ENCODE data around the gene PF4V1. TPM values are rescaled to one million over a fixed set of nuclear protein-coding genes. Genes with fewer than 3 reads are reported as not detected.

Gene PF4V1
- total and polyA plus RNA-seq, 2 donors = not detected

DNA sequence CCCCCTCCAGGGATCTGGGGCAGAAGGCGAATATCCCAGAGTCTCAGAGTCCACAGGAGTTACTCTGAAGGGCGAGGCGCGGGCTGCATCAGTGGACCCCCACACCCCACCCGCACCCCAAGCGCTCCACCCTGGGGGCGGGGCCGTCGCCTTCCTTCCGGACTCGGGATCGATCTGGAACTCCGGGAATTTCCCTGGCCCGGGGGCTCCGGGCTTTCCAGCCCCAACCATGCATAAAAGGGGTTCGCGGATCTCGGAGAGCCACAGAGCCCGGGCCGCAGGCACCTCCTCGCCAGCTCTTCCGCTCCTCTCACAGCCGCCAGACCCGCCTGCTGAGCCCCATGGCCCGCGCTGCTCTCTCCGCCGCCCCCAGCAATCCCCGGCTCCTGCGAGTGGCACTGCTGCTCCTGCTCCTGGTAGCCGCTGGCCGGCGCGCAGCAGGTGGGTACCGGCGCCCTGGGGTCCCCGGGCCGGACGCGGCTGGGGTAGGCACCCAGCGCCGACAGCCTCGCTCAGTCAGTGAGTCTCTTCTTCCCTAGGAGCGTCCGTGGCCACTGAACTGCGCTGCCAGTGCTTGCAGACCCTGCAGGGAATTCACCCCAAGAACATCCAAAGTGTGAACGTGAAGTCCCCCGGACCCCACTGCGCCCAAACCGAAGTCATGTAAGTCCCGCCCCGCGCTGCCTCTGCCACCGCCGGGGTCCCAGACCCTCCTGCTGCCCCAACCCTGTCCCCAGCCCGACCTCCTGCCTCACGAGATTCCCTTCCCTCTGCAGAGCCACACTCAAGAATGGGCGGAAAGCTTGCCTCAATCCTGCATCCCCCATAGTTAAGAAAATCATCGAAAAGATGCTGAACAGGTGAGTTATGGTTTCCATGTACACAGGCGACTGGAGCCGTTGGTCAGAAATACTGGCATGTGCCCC lies 16.3 kb downstream of the PF4V1 start, which contains the start of gene CXCL1:
TSS of gene CXCL1 (plus strand) at position 264 of the 926 bp plus-strand sequence. CDS start at position 342, 78 bp downstream.
- no peak for DNase-seq (ENCODE audit: extremely low spot score)
- peak within 1 kb of the TSS; percentile 46 for H3K4me3 ChIP-seq (ENCODE audit: low read depth, low read length)
- no peak within 1 kb of the TSS for H3K27ac ChIP-seq (ENCODE audit: low read depth)
- WGBS = 9% methylated on average over 61 of the region's 61 CpGs
- no peaks in the 10 kb centered on the region for H3K36me3 ChIP-seq (ENCODE audit: insufficient read depth)
- no peaks in the 10 kb centered on the region for H3K4me1 ChIP-seq (ENCODE audit: insufficient read depth)

GRCh38 chr4:73870260-73870659 lies 17.2 kb downstream of the PF4V1 start:
- Histone ChIP-seq H3K4me3 (ENCODE audit: low read depth, low read length) (no peak overlapping the region), H3K36me3 (ENCODE audit: insufficient read depth) (no peaks in the 10 kb centered on the region), H3K4me1 (ENCODE audit: insufficient read depth) (no peaks in the 10 kb centered on the region), H3K27ac (ENCODE audit: low read depth) (no peak overlapping the region)
- 94% methylated on average over 3 of the region's 3 CpGs for WGBS
- DNase-seq (ENCODE audit: extremely low spot score) = no peak

DNA sequence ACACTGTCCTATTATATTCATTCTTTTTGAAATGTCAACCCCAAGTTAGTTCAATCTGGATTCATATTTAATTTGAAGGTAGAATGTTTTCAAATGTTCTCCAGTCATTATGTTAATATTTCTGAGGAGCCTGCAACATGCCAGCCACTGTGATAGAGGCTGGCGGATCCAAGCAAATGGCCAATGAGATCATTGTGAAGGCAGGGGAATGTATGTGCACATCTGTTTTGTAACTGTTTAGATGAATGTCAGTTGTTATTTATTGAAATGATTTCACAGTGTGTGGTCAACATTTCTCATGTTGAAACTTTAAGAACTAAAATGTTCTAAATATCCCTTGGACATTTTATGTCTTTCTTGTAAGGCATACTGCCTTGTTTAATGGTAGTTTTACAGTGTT lies 17.7 kb downstream of the PF4V1 start:
- H3K4me3 ChIP-seq (ENCODE audit: low read depth, low read length) = no peak overlapping the region

GRCh38 chr4:73871511-73872310 lies 18.6 kb downstream of the PF4V1 start:
- no peaks in the 10 kb centered on the region for H3K36me3 ChIP-seq (ENCODE audit: insufficient read depth)
- no peak overlapping the region for H3K4me3 ChIP-seq (ENCODE audit: low read depth, low read length)
- WGBS = 90% methylated on average over 6 of the region's 6 CpGs
- H3K27ac ChIP-seq (ENCODE audit: low read depth) = no peak overlapping the region
- H3K4me1 ChIP-seq (ENCODE audit: insufficient read depth) = no peaks in the 10 kb centered on the region
- DNase-seq (ENCODE audit: extremely low spot score) = no peak

More for the DNA sequence above, 17.7 kb downstream of the PF4V1 start:
- Histone ChIP-seq H3K27ac (ENCODE audit: low read depth) (no peak overlapping the region), H3K4me1 (ENCODE audit: insufficient read depth) (no peaks in the 10 kb centered on the region), H3K36me3 (ENCODE audit: insufficient read depth) (no peaks in the 10 kb centered on the region)
- DNase-seq (ENCODE audit: extremely low spot score) = no peak
- 96% methylated on average over 1 of the region's 1 CpG for WGBS

- WGBS = 68% methylated on average over 2 of the region's 2 CpGs
- H3K36me3 ChIP-seq (ENCODE audit: insufficient read depth) = no peaks in the 10 kb centered on the region
- H3K4me1 ChIP-seq (ENCODE audit: insufficient read depth) = no peaks in the 10 kb centered on the region
- H3K4me3 ChIP-seq (ENCODE audit: low read depth, low read length) = no peak overlapping the region
- DNase-seq (ENCODE audit: extremely low spot score) = no peak
- no peak overlapping the region for H3K27ac ChIP-seq (ENCODE audit: low read depth)
Observed at GRCh38 chr4:73872316-73873108, 19.4 kb downstream of the PF4V1 start.

DNA sequence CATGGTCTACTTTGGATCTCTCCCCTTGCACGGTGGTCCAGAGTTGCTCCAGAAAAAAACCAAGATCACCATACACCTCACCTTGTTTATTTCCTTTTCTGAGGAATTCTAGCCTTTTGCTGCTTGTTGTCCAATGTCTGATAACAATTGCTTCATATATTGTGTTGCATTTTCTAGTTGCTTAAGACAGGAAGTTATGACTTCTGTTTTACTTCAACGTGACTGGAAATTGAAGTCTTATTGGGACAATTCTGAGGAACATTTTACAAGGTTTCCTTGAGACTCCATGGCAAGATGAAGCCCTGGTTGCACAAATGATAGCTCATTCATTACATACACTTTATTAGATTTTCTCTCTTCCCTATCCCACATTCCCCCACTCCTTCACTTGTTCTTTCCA lies 21.3 kb downstream of the PF4V1 start:
- Histone ChIP-seq H3K27ac (ENCODE audit: low read depth) (no peak overlapping the region), H3K4me1 (ENCODE audit: insufficient read depth) (no peaks in the 10 kb centered on the region), H3K36me3 (ENCODE audit: insufficient read depth) (no peaks in the 10 kb centered on the region), H3K4me3 (ENCODE audit: low read depth, low read length) (no peak overlapping the region)
- 82% methylated on average over 2 of the region's 2 CpGs for WGBS
- DNase-seq (ENCODE audit: extremely low spot score) = no peak

GRCh38 chr4:73875401-73875800 lies 22.3 kb downstream of the PF4V1 start:
- WGBS = 94% methylated on average over 1 of the region's 1 CpG
- H3K36me3 ChIP-seq (ENCODE audit: insufficient read depth) = no peaks in the 10 kb centered on the region
- no peak overlapping the region for H3K4me3 ChIP-seq (ENCODE audit: low read depth, low read length)
- H3K27ac ChIP-seq (ENCODE audit: low read depth) = no peak overlapping the region
- H3K4me1 ChIP-seq (ENCODE audit: insufficient read depth) = no peaks in the 10 kb centered on the region
- DNase-seq (ENCODE audit: extremely low spot score) = no peak

GRCh38 chr4:73883306-73883705 lies 30.2 kb downstream of the PF4V1 start:
- DNase-seq (ENCODE audit: extremely low spot score) = no peak
- WGBS = 73% methylated on average over 1 of the region's 1 CpG
- no peaks in the 10 kb centered on the region for H3K36me3 ChIP-seq (ENCODE audit: insufficient read depth)
- no peak overlapping the region for H3K27ac ChIP-seq (ENCODE audit: low read depth)
- H3K4me3 ChIP-seq (ENCODE audit: low read depth, low read length) = no peak overlapping the region
- H3K4me1 ChIP-seq (ENCODE audit: insufficient read depth) = no peaks in the 10 kb centered on the region

DNA sequence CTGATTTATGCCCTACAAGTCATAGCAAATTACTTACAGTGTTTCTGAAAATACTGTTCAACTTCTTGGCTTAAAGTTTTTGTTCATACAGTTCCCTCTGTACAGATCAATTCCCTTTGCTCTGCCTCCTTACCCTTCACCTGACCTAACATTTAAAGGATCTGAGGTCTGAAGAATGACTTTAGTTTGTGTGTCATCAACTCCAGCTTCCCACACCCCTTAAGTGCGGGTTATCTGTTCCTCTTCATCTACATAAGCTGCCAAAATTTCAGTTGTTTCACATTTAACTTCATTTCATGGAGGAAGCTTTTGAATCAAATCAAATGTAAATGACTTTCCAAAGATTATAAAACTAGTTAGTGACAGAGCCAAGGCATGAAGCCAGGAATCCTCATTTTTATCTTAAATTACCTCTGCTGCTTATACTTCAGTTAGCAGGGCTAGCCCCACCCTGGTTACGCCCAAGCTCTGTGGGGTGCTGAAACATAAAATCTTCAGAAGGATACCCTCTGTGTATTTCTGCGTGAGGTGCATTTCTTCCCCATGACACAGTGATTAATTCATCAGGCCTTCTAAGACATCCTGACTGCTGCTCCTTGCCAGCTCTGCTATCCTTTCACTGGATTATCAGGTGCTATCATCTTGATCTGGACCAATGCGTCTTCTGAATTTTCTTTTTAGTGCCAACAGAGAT lies 32.6 kb downstream of the PF4V1 start:
- no peak overlapping the region for H3K27ac ChIP-seq (ENCODE audit: low read depth)
- H3K36me3 ChIP-seq (ENCODE audit: insufficient read depth) = no peaks in the 10 kb centered on the region
- H3K4me3 ChIP-seq (ENCODE audit: low read depth, low read length) = no peak overlapping the region
- DNase-seq (ENCODE audit: extremely low spot score) = no peak
- no peaks in the 10 kb centered on the region for H3K4me1 ChIP-seq (ENCODE audit: insufficient read depth)
- 64% methylated on average over 4 of the region's 4 CpGs for WGBS

DNA sequence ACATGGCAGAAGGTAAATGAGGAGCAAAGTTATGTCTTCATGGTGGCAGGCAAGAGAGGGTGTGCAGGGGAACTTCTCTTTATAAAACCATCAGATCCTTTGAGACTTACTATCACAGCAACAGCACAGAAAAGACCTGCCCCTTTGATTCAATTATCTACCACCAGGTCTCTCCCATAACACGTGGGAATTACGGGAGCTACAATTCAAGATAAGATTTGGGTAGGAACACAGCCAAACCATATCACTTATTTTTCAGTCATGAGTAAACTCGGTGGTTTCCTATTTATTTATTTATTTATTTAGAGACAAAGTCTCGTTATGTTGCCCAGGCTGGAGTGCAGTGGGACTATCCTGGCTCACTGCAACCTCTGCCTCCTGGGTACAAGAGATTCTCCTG lies 38.2 kb downstream of the PF4V1 start:
- DNase-seq (ENCODE audit: extremely low spot score) = no peak
- WGBS = 61% methylated on average over 4 of the region's 4 CpGs

DNA sequence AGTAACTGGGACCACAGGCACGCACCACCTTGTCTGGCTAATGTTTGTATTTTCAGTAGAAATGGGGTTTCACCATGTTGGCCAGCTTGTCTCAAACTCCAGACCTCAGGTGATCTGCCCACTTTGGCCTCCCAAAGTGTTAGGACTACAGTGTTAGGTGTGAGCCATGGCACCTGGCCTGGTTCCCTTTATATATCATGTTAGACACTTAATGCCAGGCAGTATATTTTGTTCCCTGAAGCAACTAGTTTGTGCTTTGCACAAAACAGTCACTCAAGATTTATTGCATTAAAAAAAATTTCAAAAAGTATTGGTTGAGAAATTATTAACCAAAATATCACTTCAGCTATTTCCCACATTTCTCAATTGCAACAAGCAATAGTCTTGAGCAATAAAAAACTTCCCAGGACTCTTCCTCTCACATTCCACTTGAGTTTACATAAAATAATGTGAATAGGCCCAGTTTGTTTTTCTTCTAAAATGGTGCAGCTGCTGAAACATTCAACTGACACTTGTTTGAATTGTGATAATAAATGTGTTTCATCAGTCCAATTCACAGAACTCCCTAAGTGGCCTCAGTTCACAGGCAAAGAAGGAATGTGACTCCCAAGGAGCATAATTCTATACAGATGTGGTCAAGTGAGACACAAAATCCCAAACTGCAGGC lies 38.8 kb downstream of the PF4V1 start:
- WGBS = 98% methylated on average over 1 of the region's 1 CpG
- DNase-seq (ENCODE audit: extremely low spot score) = no peak
- no peak overlapping the region for H3K27ac ChIP-seq (ENCODE audit: low read depth)
- no peak overlapping the region for H3K4me3 ChIP-seq (ENCODE audit: low read depth, low read length)
- no peaks in the 10 kb centered on the region for H3K36me3 ChIP-seq (ENCODE audit: insufficient read depth)
- H3K4me1 ChIP-seq (ENCODE audit: insufficient read depth) = no peaks in the 10 kb centered on the region

More for the DNA sequence above, 38.2 kb downstream of the PF4V1 start:
- Histone ChIP-seq H3K4me1 (ENCODE audit: insufficient read depth) (no peaks in the 10 kb centered on the region), H3K27ac (ENCODE audit: low read depth) (no peak overlapping the region), H3K4me3 (ENCODE audit: low read depth, low read length) (no peak overlapping the region), H3K36me3 (ENCODE audit: insufficient read depth) (no peaks in the 10 kb centered on the region)

DNA sequence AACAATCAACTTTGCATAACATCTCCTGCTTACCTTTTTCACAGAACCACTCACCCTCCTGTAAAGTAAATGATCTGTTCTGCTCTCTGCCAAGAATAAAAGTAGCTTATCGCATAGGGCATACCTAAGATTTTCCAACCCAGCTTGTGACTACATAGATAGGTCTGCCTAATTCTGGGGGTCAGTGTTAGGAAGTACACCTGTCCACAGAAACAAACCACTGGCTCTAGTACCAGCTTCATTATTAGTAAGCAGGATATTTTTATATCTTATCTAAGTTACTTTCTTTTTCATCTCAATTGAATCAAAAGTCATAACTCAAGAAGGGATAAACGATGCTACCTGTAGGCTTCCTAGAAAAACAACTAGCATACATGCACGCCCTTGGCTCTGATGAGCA lies 39.9 kb downstream of the PF4V1 start:
- WGBS = 77% methylated on average over 3 of the region's 3 CpGs
- DNase-seq (ENCODE audit: extremely low spot score) = no peak
- Histone ChIP-seq H3K4me1 (ENCODE audit: insufficient read depth) (no peaks in the 10 kb centered on the region), H3K27ac (ENCODE audit: low read depth) (no peak overlapping the region), H3K4me3 (ENCODE audit: low read depth, low read length) (no peak overlapping the region), H3K36me3 (ENCODE audit: insufficient read depth) (no peaks in the 10 kb centered on the region)
